ENCODE results near the gene ADGRA3.

The ADGRA3 gene

DNA sequence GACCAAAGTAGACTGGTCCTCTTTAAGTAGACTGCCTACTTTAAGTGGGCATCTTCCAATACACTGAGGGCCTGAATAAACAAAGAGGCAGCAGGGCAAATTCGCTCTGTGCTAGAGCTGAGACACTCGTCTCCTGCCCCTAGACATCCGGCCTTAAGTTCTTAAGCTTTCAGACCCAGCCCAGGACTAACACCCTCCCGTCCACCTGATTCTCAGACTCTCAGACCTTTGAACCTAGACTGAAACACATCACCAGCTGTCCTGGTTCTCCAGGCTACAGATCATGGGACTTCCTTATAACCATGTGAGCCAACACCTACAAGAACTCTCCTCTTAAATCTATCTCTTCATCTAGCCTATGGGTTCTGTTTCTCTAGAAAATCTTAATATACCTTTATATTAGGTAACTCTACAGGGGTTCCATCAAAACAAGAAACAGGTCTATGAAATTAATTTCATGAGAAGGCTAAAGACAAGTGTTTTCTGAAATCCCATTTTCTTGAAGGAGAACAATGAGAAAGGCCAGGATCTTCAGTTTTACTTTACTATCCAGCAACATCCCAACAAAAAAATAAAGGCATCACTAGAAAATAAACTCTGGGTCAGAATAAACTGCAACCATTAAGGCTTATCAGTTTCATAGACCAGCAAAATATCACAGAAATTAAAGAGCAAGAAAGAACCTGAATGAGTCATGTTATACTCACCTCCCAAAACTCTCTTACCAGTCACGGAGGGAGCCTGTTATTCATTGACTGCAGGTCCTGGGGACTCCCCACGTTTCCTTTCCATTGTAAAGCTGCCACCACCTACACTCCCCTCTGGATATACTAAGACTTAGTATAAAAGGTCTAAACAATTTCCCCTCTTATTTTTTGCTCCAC, 14.8 kb downstream of the ADGRA3 start:
- Mint-ChIP-seq H3K9me3 (no peaks in the 10 kb centered on the region), H3K4me3 (no peak overlapping the region), H3K27me3 (peaks cover 1% of the 10 kb centered on the region), H3K36me3 (ENCODE audit: low read depth) (no peaks in the 10 kb centered on the region), H3K4me1 (ENCODE audit: low read depth) (no peaks in the 10 kb centered on the region), H3K27ac (no peak overlapping the region)
- intact Hi-C loops (cut with micrococcal nuclease) = no loop called here

DNA sequence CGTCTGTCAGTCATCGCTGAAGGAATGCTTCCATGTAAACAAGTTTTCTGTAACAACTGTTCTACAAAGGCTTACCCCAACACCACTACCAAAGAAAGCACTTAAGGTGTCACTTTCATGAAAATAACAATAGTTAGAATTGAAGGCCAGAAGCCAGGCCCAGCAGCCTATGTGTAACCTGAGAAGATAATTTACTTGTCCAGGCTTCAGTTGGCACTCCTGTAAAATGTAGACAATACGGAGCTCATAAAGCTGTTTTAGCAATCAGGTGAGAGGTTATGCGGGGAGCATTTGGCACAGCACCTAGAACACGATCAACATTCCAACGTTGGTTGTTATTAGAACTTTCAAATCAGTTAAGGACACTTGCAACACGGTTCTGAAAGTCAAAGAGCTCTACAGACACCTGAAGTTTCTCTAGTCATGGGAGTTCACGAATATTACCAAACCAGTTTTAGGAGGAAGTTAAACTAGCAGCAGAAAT, 15.7 kb downstream of the ADGRA3 start:
- Mint-ChIP-seq H3K27ac (no peak overlapping the region), H3K27me3 (peaks cover 1% of the 10 kb centered on the region), H3K4me3 (no peak overlapping the region), H3K9me3 (peaks cover 2% of the 10 kb centered on the region), H3K4me1 (ENCODE audit: low read depth) (no peaks in the 10 kb centered on the region), H3K36me3 (ENCODE audit: low read depth) (no peaks in the 10 kb centered on the region)
- intact Hi-C loops (cut with micrococcal nuclease) = no loop called here

DNA sequence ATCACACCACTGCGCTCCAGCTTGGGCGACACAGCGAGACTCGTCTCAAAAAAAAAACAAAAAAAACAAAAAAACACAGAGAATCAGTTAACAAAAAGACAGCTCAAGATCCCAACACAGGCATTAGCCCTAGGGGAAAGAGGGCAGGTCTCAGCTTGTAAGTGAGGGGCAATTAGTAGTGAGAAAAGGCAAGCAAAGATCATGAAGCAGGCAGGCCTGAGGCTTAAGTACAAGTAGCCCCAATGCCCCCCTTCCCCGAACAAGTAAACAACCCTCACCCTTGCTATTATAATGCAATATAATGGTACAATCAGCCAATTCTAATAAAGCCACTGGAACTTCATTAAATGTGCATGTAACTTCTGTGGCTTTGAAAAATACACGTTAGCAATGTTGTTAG, 17.0 kb downstream of the ADGRA3 start:
- no peaks in the 10 kb centered on the region for H3K36me3 Mint-ChIP-seq (ENCODE audit: low read depth)
- no peaks in the 10 kb centered on the region for H3K4me1 Mint-ChIP-seq (ENCODE audit: low read depth)

DNA sequence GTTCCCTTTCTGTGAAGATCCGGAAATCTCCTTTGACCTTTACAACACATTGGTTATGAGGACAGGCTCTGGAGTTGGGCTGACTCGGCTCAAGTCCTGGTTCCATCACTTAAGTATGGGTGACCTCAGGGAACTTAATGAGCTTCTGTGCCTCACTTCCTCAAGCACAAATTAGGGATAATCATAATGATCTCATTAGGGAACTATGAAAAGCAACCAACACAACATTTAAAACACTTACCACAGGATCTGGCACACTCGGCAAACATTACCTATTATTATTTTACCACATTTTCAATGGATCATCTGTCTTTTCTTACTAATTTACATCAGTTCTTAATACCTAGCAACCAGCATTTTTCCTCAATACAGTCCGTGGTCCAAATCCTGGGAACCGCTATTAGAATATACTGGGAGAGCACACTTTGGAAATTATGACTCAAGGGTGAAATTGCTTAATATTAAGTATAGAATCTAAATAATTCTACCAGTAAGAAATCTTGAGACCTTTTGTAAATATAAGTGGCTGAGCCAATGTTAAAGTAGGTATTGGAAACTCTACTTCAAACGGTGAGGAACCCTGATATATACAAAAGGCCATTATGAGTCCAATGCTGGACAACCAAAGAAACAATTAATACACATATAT, 19.6 kb downstream of the ADGRA3 start:
- Mint-ChIP-seq H3K36me3 (ENCODE audit: low read depth) (no peaks in the 10 kb centered on the region), H3K4me1 (ENCODE audit: low read depth) (no peaks in the 10 kb centered on the region), H3K9me3 (peaks cover 8% of the 10 kb centered on the region), H3K27ac (no peak overlapping the region), H3K27me3 (peaks cover 9% of the 10 kb centered on the region), H3K4me3 (no peak overlapping the region)
- intact Hi-C loops (cut with micrococcal nuclease) = no loop called here

More for the DNA sequence above, 17.0 kb downstream of the ADGRA3 start:
- Mint-ChIP-seq H3K9me3 (peaks cover 8% of the 10 kb centered on the region), H3K27ac (no peak overlapping the region), H3K27me3 (peaks cover 3% of the 10 kb centered on the region), H3K4me3 (no peak overlapping the region)
- intact Hi-C loops (cut with micrococcal nuclease) = no loop called here

DNA sequence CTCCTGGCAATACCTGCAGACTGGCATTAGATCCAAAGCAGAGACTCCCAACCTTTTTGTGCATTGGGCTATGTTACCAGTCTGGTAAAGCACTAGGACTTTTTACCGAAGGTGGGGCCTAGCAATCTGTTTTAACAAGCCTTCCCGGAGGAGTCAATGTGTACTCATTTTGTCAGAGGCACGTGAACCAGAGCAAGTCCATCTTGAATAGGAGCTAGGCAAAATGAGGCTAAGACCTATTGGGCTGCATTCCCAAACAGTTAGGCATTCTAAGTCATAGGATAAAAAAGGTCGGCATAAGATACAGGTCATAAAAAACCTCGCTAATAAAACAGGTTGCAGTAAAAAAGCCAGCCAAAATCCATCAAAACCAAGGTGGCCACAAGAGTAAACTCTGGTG, 22.3 kb downstream of the ADGRA3 start:
- Mint-ChIP-seq H3K4me3 (no peak overlapping the region), H3K36me3 (ENCODE audit: low read depth) (no peaks in the 10 kb centered on the region), H3K4me1 (ENCODE audit: low read depth) (no peaks in the 10 kb centered on the region), H3K9me3 (peaks cover 8% of the 10 kb centered on the region), H3K27me3 (peaks cover 16% of the 10 kb centered on the region), H3K27ac (no peak overlapping the region)
- intact Hi-C loops (cut with micrococcal nuclease) = no loop called here

GRCh38 chr4:22492987-22493386, 22.9 kb downstream of the ADGRA3 start:
- intact Hi-C loops (cut with micrococcal nuclease) = no loop called here
- H3K27me3 Mint-ChIP-seq = peaks cover 20% of the 10 kb centered on the region
- H3K4me1 Mint-ChIP-seq (ENCODE audit: low read depth) = no peaks in the 10 kb centered on the region
- no peak overlapping the region for H3K27ac Mint-ChIP-seq
- H3K9me3 Mint-ChIP-seq = peaks cover 8% of the 10 kb centered on the region
- no peaks in the 10 kb centered on the region for H3K36me3 Mint-ChIP-seq (ENCODE audit: low read depth)
- H3K4me3 Mint-ChIP-seq = no peak overlapping the region

DNA sequence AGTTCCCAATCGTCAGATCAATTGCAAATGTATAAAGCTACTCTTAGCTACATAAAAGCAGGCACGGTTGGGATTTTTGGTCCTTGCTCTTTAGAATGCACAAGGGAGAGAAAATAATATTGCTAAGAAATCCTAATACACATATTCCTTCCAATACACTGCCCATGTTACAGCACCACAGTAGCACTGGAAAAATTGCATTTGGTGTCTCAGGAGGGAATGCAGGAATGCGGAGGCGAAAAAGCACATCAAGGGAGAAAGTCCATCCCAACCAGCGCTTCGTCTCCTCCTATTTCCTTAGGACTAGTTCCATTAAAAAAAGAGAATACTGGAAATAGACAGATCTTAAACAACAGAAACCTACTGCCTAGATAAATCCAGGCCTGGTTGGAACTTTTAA, 23.9 kb downstream of the ADGRA3 start:
- Mint-ChIP-seq H3K4me3 (no peak overlapping the region), H3K36me3 (ENCODE audit: low read depth) (no peaks in the 10 kb centered on the region), H3K4me1 (ENCODE audit: low read depth) (no peaks in the 10 kb centered on the region), H3K27me3 (peaks cover 23% of the 10 kb centered on the region), H3K27ac (no peak overlapping the region), H3K9me3 (peaks cover 8% of the 10 kb centered on the region)
- intact Hi-C loops (cut with micrococcal nuclease) = no loop called here

- Mint-ChIP-seq H3K4me1 (ENCODE audit: low read depth) (peaks cover 2% of the 10 kb centered on the region), H3K4me3 (no peak overlapping the region), H3K9me3 (peaks cover 8% of the 10 kb centered on the region), H3K36me3 (ENCODE audit: low read depth) (no peaks in the 10 kb centered on the region), H3K27me3 (peaks cover 32% of the 10 kb centered on the region), H3K27ac (no peak overlapping the region)
- intact Hi-C loops (cut with micrococcal nuclease) = no loop called here
Measured at GRCh38 chr4:22490718-22491315, 25.0 kb downstream of the ADGRA3 start.

GRCh38 chr4:22488106-22488505, 27.8 kb downstream of the ADGRA3 start:
- Mint-ChIP-seq H3K4me3 (no peak overlapping the region), H3K36me3 (ENCODE audit: low read depth) (no peaks in the 10 kb centered on the region), H3K4me1 (ENCODE audit: low read depth) (peaks cover 26% of the 10 kb centered on the region), H3K27ac (no peak overlapping the region), H3K27me3 (peaks cover 42% of the 10 kb centered on the region), H3K9me3 (no peaks in the 10 kb centered on the region)
- intact Hi-C loops (cut with micrococcal nuclease) = no loop called here

DNA sequence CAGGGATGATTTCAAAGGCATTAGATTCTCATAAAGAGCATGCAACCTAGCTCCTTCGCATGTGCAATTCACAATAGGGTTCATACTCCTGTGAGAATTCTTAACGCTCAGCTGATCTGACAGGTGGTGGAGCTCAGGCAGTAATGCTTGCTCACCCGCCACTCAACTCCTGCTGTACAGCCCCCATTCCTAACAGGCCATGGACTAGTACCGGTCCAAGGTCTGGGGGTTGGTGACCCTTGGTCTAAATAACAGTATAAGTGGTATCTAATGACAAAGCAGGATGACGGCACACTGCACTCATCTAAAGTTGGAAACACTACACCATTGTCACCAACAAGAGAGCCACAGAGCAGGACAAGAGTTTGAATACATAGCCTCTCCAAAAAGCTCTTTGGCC, 28.5 kb downstream of the ADGRA3 start:
- intact Hi-C loops (cut with micrococcal nuclease) = no loop called here

GRCh38 chr4:22486276-22486675, 29.6 kb downstream of the ADGRA3 start:
- H3K27ac Mint-ChIP-seq = no peak overlapping the region
- peaks cover 52% of the 10 kb centered on the region for H3K27me3 Mint-ChIP-seq
- H3K36me3 Mint-ChIP-seq (ENCODE audit: low read depth) = no peaks in the 10 kb centered on the region
- H3K9me3 Mint-ChIP-seq = no peaks in the 10 kb centered on the region
- no peak overlapping the region for H3K4me3 Mint-ChIP-seq
- intact Hi-C loops (cut with micrococcal nuclease) = no loop called here
- peaks cover 35% of the 10 kb centered on the region for H3K4me1 Mint-ChIP-seq (ENCODE audit: low read depth)

More for the DNA sequence above, 28.5 kb downstream of the ADGRA3 start:
- Mint-ChIP-seq H3K9me3 (no peaks in the 10 kb centered on the region), H3K27me3 (peaks cover 46% of the 10 kb centered on the region), H3K4me1 (ENCODE audit: low read depth) (peaks cover 34% of the 10 kb centered on the region), H3K27ac (no peak overlapping the region), H3K4me3 (no peak overlapping the region), H3K36me3 (ENCODE audit: low read depth) (no peaks in the 10 kb centered on the region)

DNA sequence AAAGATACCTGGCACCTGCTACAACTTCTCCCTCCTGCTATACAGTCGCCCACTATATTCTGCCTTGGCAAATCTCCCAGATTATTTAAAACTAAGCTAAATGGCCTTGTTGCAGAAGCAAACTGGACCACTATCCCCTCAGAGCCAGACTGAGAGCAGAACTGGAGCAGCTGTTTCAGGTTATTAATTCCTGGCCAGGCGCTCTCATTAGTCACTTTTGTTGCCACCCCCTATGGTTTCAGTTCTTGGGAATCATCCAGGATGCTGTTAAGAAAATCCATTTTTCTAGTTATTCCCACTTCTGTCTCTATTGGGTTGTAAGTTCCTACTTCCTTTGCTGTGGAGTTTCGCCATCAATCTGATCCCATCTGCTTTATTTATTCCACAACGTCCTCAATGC, 30.1 kb downstream of the ADGRA3 start:
- Mint-ChIP-seq H3K27ac (no peak overlapping the region), H3K9me3 (no peaks in the 10 kb centered on the region), H3K27me3 (peaks cover 52% of the 10 kb centered on the region), H3K4me3 (no peak overlapping the region), H3K36me3 (ENCODE audit: low read depth) (no peaks in the 10 kb centered on the region), H3K4me1 (ENCODE audit: low read depth) (peaks cover 35% of the 10 kb centered on the region)
- intact Hi-C loops (cut with micrococcal nuclease) = no loop called here

DNA sequence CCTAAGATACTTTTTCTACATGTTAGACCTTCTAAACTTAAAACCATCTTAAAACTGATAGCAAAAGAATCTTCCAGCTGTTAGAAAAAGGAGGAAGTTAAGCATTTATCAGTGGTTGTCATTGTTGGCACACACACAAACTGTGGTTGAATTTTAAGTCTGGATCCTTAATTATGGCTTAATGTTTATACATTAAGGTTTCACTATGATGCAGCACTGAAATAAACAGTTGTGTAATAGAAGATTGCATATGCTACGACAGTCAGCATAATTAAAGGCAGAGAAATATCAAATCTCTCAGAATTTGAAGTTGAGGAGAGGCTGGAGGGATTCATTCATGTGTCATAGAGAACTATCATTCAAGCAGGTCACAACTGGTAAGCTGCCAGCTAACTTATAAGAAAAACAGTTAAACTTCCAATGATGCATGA, 32.3 kb downstream of the ADGRA3 start:
- Mint-ChIP-seq H3K4me1 (ENCODE audit: low read depth) (peaks cover 35% of the 10 kb centered on the region), H3K9me3 (no peaks in the 10 kb centered on the region), H3K36me3 (ENCODE audit: low read depth) (no peaks in the 10 kb centered on the region), H3K27ac (no peak overlapping the region), H3K27me3 (peaks cover 57% of the 10 kb centered on the region), H3K4me3 (no peak overlapping the region)
- intact Hi-C loops (cut with micrococcal nuclease) = no loop called here

All from dendritic cell treated with granulocyte-macrophage colony-stimulating factor and Interleukin-4, amounts not matched to agents 40 ng/mL and 50 ng/mL, for 4 days (primary cell).